HUES6 (cell line): ENCODE data around the gene TAF3.
"Not testable (repeated sequence)": the region's sequence is repeated elsewhere in the genome, so short reads cannot be mapped to it uniquely, and the experiment has no call there.

ENCODE experiments used
- H3K27ac ChIP-seq: 2 replicates; pipeline ENCODE4 v1.7.0; 2013; ENCODE audit warnings: low read depth, mild to moderate bottlenecking, low read length, inconsistent platforms
- H3K27me3 ChIP-seq: 2 replicates; pipeline ENCODE4 v1.6.1; 2013; ENCODE audit warnings: low read length; ENCODE audit not compliant: control insufficient read depth, insufficient read depth
- H3K36me3 ChIP-seq: 2 replicates; pipeline ENCODE4 v1.6.1; 2013; ENCODE audit warnings: low read length; ENCODE audit not compliant: control insufficient read depth, insufficient read depth
- H3K4me1 ChIP-seq: 2 replicates; pipeline ENCODE4 v1.6.1; 2013; ENCODE audit warnings: low read length; ENCODE audit not compliant: control insufficient read depth, insufficient read depth
- H3K4me3 ChIP-seq: 2 replicates; pipeline ENCODE4 v1.5.1; 2013; ENCODE audit warnings: low read depth, low read length
- H3K9ac ChIP-seq: one replicate; pipeline ENCODE4 v1.6.1; 2013; ENCODE audit warnings: mild to moderate bottlenecking, low read length
- H3K9me3 ChIP-seq: 2 replicates; pipeline ENCODE4 v1.6.1; 2013; ENCODE audit warnings: low read depth, low read length; ENCODE audit not compliant: control insufficient read depth, insufficient read depth

TAF3 gene

DNA sequence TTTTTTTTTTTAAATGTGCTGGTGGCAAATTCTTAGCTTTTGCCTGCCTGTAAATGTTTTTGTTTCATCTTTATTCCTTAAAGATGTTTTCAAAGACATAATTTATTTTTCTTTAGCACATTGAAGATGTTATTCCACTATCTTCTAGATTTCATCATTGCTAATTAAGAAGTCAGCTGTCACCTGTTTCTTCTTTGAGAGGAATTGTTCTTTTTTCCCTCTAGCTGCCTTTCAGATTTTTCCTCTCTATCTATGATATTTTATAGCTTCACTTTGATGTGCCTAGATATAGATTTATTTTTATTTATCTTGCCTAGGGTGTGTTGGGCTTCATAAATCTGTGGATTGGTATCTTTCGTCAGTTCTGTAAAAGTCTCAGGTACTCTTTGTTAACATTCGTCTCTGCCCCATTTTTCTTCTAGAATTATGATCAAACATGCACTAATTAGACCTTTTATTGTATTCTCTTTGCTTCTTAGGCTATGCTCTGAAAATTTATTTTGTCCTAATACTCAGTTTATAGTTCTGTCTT lies 186.2 kb downstream of the TAF3 start:
- no peak overlapping the region for H3K4me3 ChIP-seq
- no peaks in the 10 kb centered on the region for H3K36me3 ChIP-seq
- H3K27me3 ChIP-seq = no peaks in the 10 kb centered on the region
- H3K9ac ChIP-seq = no peak overlapping the region
- H3K9me3 ChIP-seq = 0 out of 2 replicates have a peak, but pooled peaks cover 5% of the 10 kb centered on the region
- H3K27ac ChIP-seq = no peak overlapping the region
- H3K4me1 ChIP-seq = no peaks in the 10 kb centered on the region

- Histone ChIP-seq H3K27me3 (no peaks in the 10 kb centered on the region), H3K9ac (no peak overlapping the region), H3K27ac (no peak overlapping the region), H3K4me1 (no peaks in the 10 kb centered on the region), H3K9me3 (0 out of 2 replicates have a peak, but pooled peaks cover 5% of the 10 kb centered on the region), H3K4me3 (no peak overlapping the region), H3K36me3 (peaks cover 7% of the 10 kb centered on the region; the same call in 1 of the 2 replicates)
These were observed 188.1 kb downstream of the TAF3 start for GRCh38 chr10:8006274-8006999.

DNA sequence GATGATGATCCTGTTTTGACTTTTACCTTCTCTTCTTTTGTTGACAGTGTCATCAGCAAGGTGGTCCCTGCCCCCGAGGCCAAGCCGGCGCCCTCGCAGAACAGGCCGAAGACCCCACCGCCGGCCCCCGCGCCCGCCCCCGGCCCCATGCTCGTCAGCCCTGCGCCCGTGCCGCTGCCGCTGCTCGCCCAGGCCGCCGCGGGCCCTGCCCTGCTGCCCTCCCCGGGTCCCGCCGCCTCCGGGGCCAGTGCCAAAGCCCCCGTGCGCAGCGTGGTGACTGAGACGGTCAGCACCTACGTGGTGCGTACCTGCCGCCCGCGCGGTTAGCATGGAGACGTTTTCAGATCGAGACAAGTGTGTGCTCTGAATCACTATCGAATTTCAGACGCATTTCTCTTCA lies 190.7 kb downstream of the TAF3 start:
- Histone ChIP-seq H3K9me3 (0 out of 2 replicates have a peak, but pooled peaks cover 5% of the 10 kb centered on the region), H3K27ac (no peak overlapping the region), H3K4me1 (no peaks in the 10 kb centered on the region), H3K4me3 (no peak overlapping the region), H3K36me3 (peaks cover 9% of the 10 kb centered on the region; the same call in 1 of the 2 replicates), H3K27me3 (no peaks in the 10 kb centered on the region), H3K9ac (no peak overlapping the region)

- H3K4me1 ChIP-seq = peaks cover 7% of the 10 kb centered on the region
- H3K4me3 ChIP-seq = no peak overlapping the region
- no peaks in the 10 kb centered on the region for H3K9me3 ChIP-seq
- H3K9ac ChIP-seq = no peak overlapping the region
- H3K36me3 ChIP-seq = peaks cover 9% of the 10 kb centered on the region; the same call in 1 of the 2 replicates
- H3K27me3 ChIP-seq = no peaks in the 10 kb centered on the region
- H3K27ac ChIP-seq = no peak overlapping the region
These were observed 194.7 kb downstream of the TAF3 start for GRCh38 chr10:8013006-8013405.

DNA sequence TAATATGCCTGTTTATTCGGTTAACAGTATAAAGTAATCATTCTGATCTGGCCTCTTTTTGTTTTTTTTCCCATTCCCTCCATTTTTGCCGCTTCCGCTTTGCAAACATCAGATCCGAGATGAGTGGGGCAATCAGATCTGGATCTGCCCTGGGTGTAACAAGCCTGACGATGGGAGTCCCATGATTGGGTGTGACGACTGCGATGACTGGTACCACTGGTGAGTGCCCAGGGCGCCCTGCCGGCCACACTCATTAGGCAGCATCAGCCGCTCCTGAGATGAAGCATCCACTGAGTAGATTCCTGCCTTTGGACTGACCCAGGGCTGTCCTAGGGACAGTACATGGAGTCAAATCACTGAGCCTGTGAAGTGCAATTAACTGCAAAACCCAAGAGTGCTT lies 195.3 kb downstream of the TAF3 start:
- Histone ChIP-seq H3K27me3 (no peaks in the 10 kb centered on the region), H3K4me3 (no peak overlapping the region), H3K36me3 (peaks cover 9% of the 10 kb centered on the region; the same call in 1 of the 2 replicates), H3K9me3 (no peaks in the 10 kb centered on the region), H3K4me1 (peaks cover 7% of the 10 kb centered on the region), H3K27ac (no peak overlapping the region), H3K9ac (no peak overlapping the region)

- Histone ChIP-seq H3K4me1 (peaks cover 7% of the 10 kb centered on the region), H3K9me3 (no peaks in the 10 kb centered on the region), H3K4me3 (no peak overlapping the region), H3K36me3 (peaks cover 9% of the 10 kb centered on the region; the same call in 1 of the 2 replicates), H3K9ac (no peak overlapping the region), H3K27me3 (no peaks in the 10 kb centered on the region), H3K27ac (no peak overlapping the region)
These were observed 196.3 kb downstream of the TAF3 start for GRCh38 chr10:8014649-8015048.

GRCh38 chr10:8017277-8017676 lies 199.0 kb downstream of the TAF3 start:
- Histone ChIP-seq H3K27me3 (no peaks in the 10 kb centered on the region), H3K9ac (no peak overlapping the region), H3K36me3 (0 out of 2 replicates have a peak, but pooled peaks cover 2% of the 10 kb centered on the region), H3K4me1 (peaks cover 7% of the 10 kb centered on the region), H3K4me3 (no peak overlapping the region), H3K27ac (no peak overlapping the region), H3K9me3 (no peaks in the 10 kb centered on the region)

GRCh38 chr10:8023321-8023720 lies 205.0 kb downstream of the TAF3 start:
- no peaks in the 10 kb centered on the region for H3K9me3 ChIP-seq
- H3K27ac ChIP-seq = no peak overlapping the region
- H3K4me3 ChIP-seq = no peak overlapping the region
- no peak overlapping the region for H3K9ac ChIP-seq
- H3K27me3 ChIP-seq = no peaks in the 10 kb centered on the region; the same call in 1 of the 2 replicates
- H3K4me1 ChIP-seq = no peaks in the 10 kb centered on the region
- H3K36me3 ChIP-seq = no peaks in the 10 kb centered on the region

GRCh38 chr10:8023851-8024250 lies 205.5 kb downstream of the TAF3 start:
- no peak overlapping the region for H3K27ac ChIP-seq
- no peaks in the 10 kb centered on the region for H3K36me3 ChIP-seq
- H3K27me3 ChIP-seq = no peaks in the 10 kb centered on the region; the same call in 1 of the 2 replicates
- no peak overlapping the region for H3K9ac ChIP-seq
- no peaks in the 10 kb centered on the region for H3K9me3 ChIP-seq
- no peaks in the 10 kb centered on the region for H3K4me1 ChIP-seq
- H3K4me3 ChIP-seq = no peak overlapping the region

GRCh38 chr10:8026349-8027259 lies 208.3 kb downstream of the TAF3 start:
- H3K9me3 ChIP-seq = no peaks in the 10 kb centered on the region
- no peak overlapping the region for H3K9ac ChIP-seq
- no peak overlapping the region for H3K27ac ChIP-seq
- no peaks in the 10 kb centered on the region for H3K36me3 ChIP-seq
- H3K4me3 ChIP-seq = no peak overlapping the region
- H3K4me1 ChIP-seq = no peaks in the 10 kb centered on the region
- peaks cover 16% of the 10 kb centered on the region for H3K27me3 ChIP-seq

DNA sequence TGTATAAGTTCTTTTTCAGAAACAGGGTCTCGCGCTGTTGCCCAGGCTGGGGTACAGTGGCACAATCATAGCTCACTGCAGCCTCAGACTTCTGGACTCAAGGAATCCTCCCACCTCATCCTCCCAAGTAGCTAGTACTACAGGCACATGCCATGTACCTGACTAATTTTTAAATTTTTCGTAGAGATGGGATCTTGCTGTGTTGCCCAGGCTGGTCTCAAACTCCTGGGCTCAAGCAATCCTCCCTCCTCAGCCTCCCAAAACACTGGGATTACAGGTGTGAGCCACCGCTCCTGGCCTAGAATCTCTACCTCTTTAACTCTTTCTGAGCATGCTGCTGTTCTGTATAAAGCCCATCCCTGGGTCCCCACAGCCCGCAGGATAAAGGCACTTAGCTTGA lies 212.9 kb downstream of the TAF3 start:
- not testable (repeated sequence) for H3K9me3 ChIP-seq, H3K36me3 ChIP-seq, H3K9ac ChIP-seq, H3K27ac ChIP-seq, H3K4me3 ChIP-seq
- Histone ChIP-seq H3K27me3 (peaks cover 62% of the 10 kb centered on the region), H3K4me1 (peaks cover 19% of the 10 kb centered on the region)
